ENCODE results near the gene MEPE.

MEPE gene

GRCh38 chr4:87868522-87868921 is 35.8 kb downstream of the MEPE start:
- no peaks in the 10 kb centered on the region for H3K27me3 ChIP-seq (ENCODE audit: low read length)
- TF ChIP-seq CTCF (IDR thresholded peaks at IDR 0.05; ENCODE audit: insufficient read depth, low read length, poor library complexity, severe bottlenecking) (no peak), EZH2phosphoT487 (conservative IDR thresholded peaks at IDR 0.05; ENCODE audit: low read length) (no peak)
- H2AFZ ChIP-seq (ENCODE audit: low read depth, low read length, severe bottlenecking) = no peak overlapping the region
- no peak overlapping the region for H3K9ac ChIP-seq (ENCODE audit: low read length)
- H3K9me2 ChIP-seq (replicated peaks; ENCODE audit: insufficient read depth, low read length) = no peaks in the 10 kb centered on the region
- H3K4me3 ChIP-seq (ENCODE audit: insufficient read depth, low read length, poor library complexity, severe bottlenecking) = no peak overlapping the region
- no peaks in the 10 kb centered on the region for H3K36me3 ChIP-seq (ENCODE audit: low read length)
- H3K4me2 ChIP-seq (ENCODE audit: low read depth, low read length, poor library complexity, severe bottlenecking) = no peak overlapping the region
- no peak overlapping the region for H3K27ac ChIP-seq (ENCODE audit: low read depth, low read length)
- H4K20me1 ChIP-seq (ENCODE audit: low read depth, low read length) = no peaks in the 10 kb centered on the region
- H3K79me2 ChIP-seq (ENCODE audit: insufficient read depth, low read length) = no peaks in the 10 kb centered on the region
- H3F3A ChIP-seq (ENCODE audit: insufficient read depth) = no peaks in the 10 kb centered on the region
- H3K9me3 ChIP-seq (ENCODE audit: insufficient read depth, low read length) = no peaks in the 10 kb centered on the region

- Histone ChIP-seq H3K4me2 (ENCODE audit: low read depth, low read length, poor library complexity, severe bottlenecking) (no peak overlapping the region), H3K9ac (ENCODE audit: low read length) (no peak overlapping the region), H3K9me3 (ENCODE audit: insufficient read depth, low read length) (no peaks in the 10 kb centered on the region)
These were observed 39.3 kb downstream of the MEPE start for GRCh38 chr4:87872028-87872427.

GRCh38 chr4:87875191-87875590 is 42.4 kb downstream of the MEPE start:
- Histone ChIP-seq H2AFZ (ENCODE audit: low read depth, low read length, severe bottlenecking) (no peak overlapping the region), H3K9ac (ENCODE audit: low read length) (no peak overlapping the region)

More at GRCh38 chr4:87872028-87872427, 39.3 kb downstream of the MEPE start:
- no peak overlapping the region for H2AFZ ChIP-seq (ENCODE audit: low read depth, low read length, severe bottlenecking)
- H3K36me3 ChIP-seq (ENCODE audit: low read length) = no peaks in the 10 kb centered on the region
- H3K4me3 ChIP-seq (ENCODE audit: insufficient read depth, low read length, poor library complexity, severe bottlenecking) = no peak overlapping the region
- no peak for TF ChIP-seq EZH2phosphoT487 (conservative IDR thresholded peaks at IDR 0.05; ENCODE audit: low read length)
- TF ChIP-seq CTCF (IDR thresholded peaks at IDR 0.05; ENCODE audit: insufficient read depth, low read length, poor library complexity, severe bottlenecking) = no peak
- H3F3A ChIP-seq (ENCODE audit: insufficient read depth) = no peaks in the 10 kb centered on the region
- no peaks in the 10 kb centered on the region for H3K79me2 ChIP-seq (ENCODE audit: insufficient read depth, low read length)
- H4K20me1 ChIP-seq (ENCODE audit: low read depth, low read length) = no peaks in the 10 kb centered on the region
- no peaks in the 10 kb centered on the region for H3K9me2 ChIP-seq (replicated peaks; ENCODE audit: insufficient read depth, low read length)
- no peaks in the 10 kb centered on the region for H3K27me3 ChIP-seq (ENCODE audit: low read length)
- no peak overlapping the region for H3K27ac ChIP-seq (ENCODE audit: low read depth, low read length)

More at GRCh38 chr4:87875191-87875590, 42.4 kb downstream of the MEPE start:
- no peaks in the 10 kb centered on the region for H3K27me3 ChIP-seq (ENCODE audit: low read length)
- TF ChIP-seq CTCF (IDR thresholded peaks at IDR 0.05; ENCODE audit: insufficient read depth, low read length, poor library complexity, severe bottlenecking) = no peak
- no peaks in the 10 kb centered on the region for H3K9me3 ChIP-seq (ENCODE audit: insufficient read depth, low read length)
- H3K4me2 ChIP-seq (ENCODE audit: low read depth, low read length, poor library complexity, severe bottlenecking) = no peak overlapping the region
- no peaks in the 10 kb centered on the region for H3K79me2 ChIP-seq (ENCODE audit: insufficient read depth, low read length)
- H3F3A ChIP-seq (ENCODE audit: insufficient read depth) = no peaks in the 10 kb centered on the region
- H3K36me3 ChIP-seq (ENCODE audit: low read length) = no peaks in the 10 kb centered on the region
- H3K4me3 ChIP-seq (ENCODE audit: insufficient read depth, low read length, poor library complexity, severe bottlenecking) = no peak overlapping the region
- H3K27ac ChIP-seq (ENCODE audit: low read depth, low read length) = no peak overlapping the region
- no peaks in the 10 kb centered on the region for H3K9me2 ChIP-seq (replicated peaks; ENCODE audit: insufficient read depth, low read length)
- H4K20me1 ChIP-seq (ENCODE audit: low read depth, low read length) = no peaks in the 10 kb centered on the region
